Activated CD4-positive, alpha-beta memory T cell treated with anti-CD3 and anti-CD28 coated beads for 36 hours (primary cell): ENCODE measurements around the gene KLHL26. TPM values are rescaled to one million over a fixed set of nuclear protein-coding genes. Genes with fewer than 3 reads are reported as not detected.

Source experiments
- CTCF ChIA-PET: fragments of 350-600 bp; sonication (Branson Sonifier 250); formaldehyde crosslinking; loops from one replicate; lab custom pipeline; 2021; ENCODE audit warnings: antibody characterized with exemption, inconsistent platforms; lab: Charles Lee
- POLR2A ChIA-PET: fragments of 350-600 bp; sonication (Branson Sonifier 250); formaldehyde crosslinking; loops from one replicate; lab custom pipeline; 2021; ENCODE audit warnings: antibody characterized with exemption; lab: Charles Lee
- DNase-seq: peaks from one replicate; pipeline ENCODE4 v3.0.0-alpha.2; 2020
- H3K27ac Mint-ChIP-seq: one replicate; pipeline ENCODE4 v1.8.0; 2021; ENCODE audit warnings: mixed read lengths
- H3K27me3 Mint-ChIP-seq: one replicate; pipeline ENCODE4 v1.8.0; 2021; ENCODE audit warnings: mixed read lengths
- H3K36me3 Mint-ChIP-seq: one replicate; pipeline ENCODE4 v1.8.0; 2021; ENCODE audit warnings: mixed read lengths
- H3K4me1 Mint-ChIP-seq: one replicate; pipeline ENCODE4 v1.8.0; 2021; ENCODE audit warnings: low read depth, mixed read lengths
- H3K4me3 Mint-ChIP-seq: one replicate; pipeline ENCODE4 v1.8.0; 2021; ENCODE audit warnings: mild to moderate bottlenecking, mixed read lengths
- H3K9me3 Mint-ChIP-seq: one replicate; pipeline ENCODE4 v1.8.0; 2021; ENCODE audit warnings: mixed read lengths
- intact Hi-C: fragments of 100-400 bp; cut with micrococcal nuclease; formaldehyde crosslinking; loops from one replicate; pipeline ENCODE4 v1.15.1; 2023
- total RNA-seq, 2 experiments: library from RNA; stranded (reverse); gene quantifications; one replicate each; pipeline ENCODE4 v1.2.3, GENCODE V29; 2021

KLHL26 gene
- total RNA-seq, 2 experiments from 2014 or later, result 10.7 to 11.0 TPM

- POLR2A ChIA-PET, result no interaction called here
- Mint-ChIP-seq H3K27me3 (no peaks in the 10 kb centered on the region), H3K4me1 (peaks cover 2% of the 10 kb centered on the region), H3K36me3 (peaks cover 4% of the 10 kb centered on the region), H3K27ac (no peak overlapping the region), H3K9me3 (no peaks in the 10 kb centered on the region), H3K4me3 (no peak overlapping the region)
- CTCF ChIA-PET, result no interaction called here
- no peak for DNase-seq
- intact Hi-C loops, result no loop called here
Measured at GRCh38 chr19:18646535-18647370, 9.9 kb downstream of the KLHL26 start.

- peaks cover 2% of the 10 kb centered on the region for H3K4me1 Mint-ChIP-seq
- DNase-seq, result no peak
- CTCF ChIA-PET, result no interaction called here
- H3K4me3 Mint-ChIP-seq, result no peak overlapping the region
- POLR2A ChIA-PET, result no interaction called here
- H3K9me3 Mint-ChIP-seq, result no peaks in the 10 kb centered on the region
- intact Hi-C loops, result no loop called here
- H3K27ac Mint-ChIP-seq, result no peak overlapping the region
- H3K36me3 Mint-ChIP-seq, result peaks cover 5% of the 10 kb centered on the region
- H3K27me3 Mint-ChIP-seq, result no peaks in the 10 kb centered on the region
Measured at GRCh38 chr19:18647371-18647767, 10.5 kb downstream of the KLHL26 start.

- Mint-ChIP-seq H3K27ac (no peak overlapping the region), H3K9me3 (no peaks in the 10 kb centered on the region), H3K36me3 (peaks cover 5% of the 10 kb centered on the region), H3K27me3 (no peaks in the 10 kb centered on the region), H3K4me1 (peaks cover 2% of the 10 kb centered on the region), H3K4me3 (no peak overlapping the region)
- CTCF ChIA-PET, result interaction anchor here (1.2 kb wide), 1 partner anchor 45 kb away, joined by 3 read pairs; no protein-coding TSS in a partner anchor
- no peak for DNase-seq
- intact Hi-C loops, result no loop called here
- POLR2A ChIA-PET, result no interaction called here
Measured at GRCh38 chr19:18647807-18648206, 11.0 kb downstream of the KLHL26 start.

- Mint-ChIP-seq H3K4me1 (peaks cover 2% of the 10 kb centered on the region), H3K27me3 (no peaks in the 10 kb centered on the region), H3K9me3 (no peaks in the 10 kb centered on the region), H3K36me3 (peaks cover 5% of the 10 kb centered on the region), H3K4me3 (no peak overlapping the region), H3K27ac (no peak overlapping the region)
- CTCF ChIA-PET, result no interaction called here
- intact Hi-C loops, result no loop called here
- POLR2A ChIA-PET, result no interaction called here
- DNase-seq, result no peak
Measured at GRCh38 chr19:18648973-18649315, 12.1 kb downstream of the KLHL26 start.

- H3K9me3 Mint-ChIP-seq, result no peaks in the 10 kb centered on the region
- ChIA-PET POLR2A (no interaction called here), CTCF (no interaction called here)
- no peaks in the 10 kb centered on the region for H3K4me1 Mint-ChIP-seq
- intact Hi-C loops, result no loop called here
- no peak for DNase-seq
- H3K4me3 Mint-ChIP-seq, result no peak overlapping the region
- H3K27me3 Mint-ChIP-seq, result no peaks in the 10 kb centered on the region
- H3K36me3 Mint-ChIP-seq, result peaks cover 5% of the 10 kb centered on the region
- no peak overlapping the region for H3K27ac Mint-ChIP-seq
Measured at GRCh38 chr19:18649371-18650020, 12.7 kb downstream of the KLHL26 start.

GRCh38 chr19:18650021-18650390 is 13.2 kb downstream of the KLHL26 start:
- Mint-ChIP-seq H3K4me3 (no peak overlapping the region), H3K9me3 (no peaks in the 10 kb centered on the region), H3K36me3 (peaks cover 5% of the 10 kb centered on the region), H3K4me1 (no peaks in the 10 kb centered on the region), H3K27ac (no peak overlapping the region), H3K27me3 (no peaks in the 10 kb centered on the region)
- CTCF ChIA-PET, result no interaction called here
- intact Hi-C loops, result no loop called here
- DNase-seq, result no peak
- POLR2A ChIA-PET, result no interaction called here

- no peaks in the 10 kb centered on the region for H3K9me3 Mint-ChIP-seq
- intact Hi-C loops, result no loop called here
- POLR2A ChIA-PET, result no interaction called here
- no peak overlapping the region for H3K27ac Mint-ChIP-seq
- H3K27me3 Mint-ChIP-seq, result no peaks in the 10 kb centered on the region
- H3K36me3 Mint-ChIP-seq, result peaks cover 5% of the 10 kb centered on the region
- CTCF ChIA-PET, result no interaction called here
- no peak overlapping the region for H3K4me3 Mint-ChIP-seq
- no peak for DNase-seq
- no peaks in the 10 kb centered on the region for H3K4me1 Mint-ChIP-seq
Measured at GRCh38 chr19:18650468-18651041, 13.7 kb downstream of the KLHL26 start.

GRCh38 chr19:18651300-18651699 is 14.5 kb downstream of the KLHL26 start:
- Mint-ChIP-seq H3K4me3 (no peak overlapping the region), H3K4me1 (no peaks in the 10 kb centered on the region), H3K36me3 (peaks cover 5% of the 10 kb centered on the region), H3K9me3 (no peaks in the 10 kb centered on the region), H3K27me3 (no peaks in the 10 kb centered on the region), H3K27ac (no peak overlapping the region)
- ChIA-PET POLR2A (no interaction called here), CTCF (no interaction called here)
- intact Hi-C loops, result no loop called here
- no peak for DNase-seq

GRCh38 chr19:18651733-18652132 is 14.9 kb downstream of the KLHL26 start:
- Mint-ChIP-seq H3K4me3 (no peak overlapping the region), H3K4me1 (no peaks in the 10 kb centered on the region), H3K27me3 (no peaks in the 10 kb centered on the region), H3K9me3 (no peaks in the 10 kb centered on the region), H3K27ac (no peak overlapping the region), H3K36me3 (peaks cover 5% of the 10 kb centered on the region)
- CTCF ChIA-PET, result no interaction called here
- DNase-seq, result no peak
- intact Hi-C loops, result no loop called here
- POLR2A ChIA-PET, result no interaction called here

- Mint-ChIP-seq H3K27ac (no peak overlapping the region), H3K9me3 (no peaks in the 10 kb centered on the region), H3K4me1 (peaks cover 5% of the 10 kb centered on the region), H3K4me3 (no peak overlapping the region), H3K36me3 (peaks cover 5% of the 10 kb centered on the region), H3K27me3 (no peaks in the 10 kb centered on the region)
- no peak for DNase-seq
- intact Hi-C loops, result no loop called here
- ChIA-PET POLR2A (no interaction called here), CTCF (no interaction called here)
Measured at GRCh38 chr19:18653853-18654252, 17.0 kb downstream of the KLHL26 start.

- Mint-ChIP-seq H3K4me1 (peaks cover 5% of the 10 kb centered on the region), H3K27me3 (no peaks in the 10 kb centered on the region)
- CTCF ChIA-PET, result no interaction called here
Measured at GRCh38 chr19:18654469-18654868, 17.6 kb downstream of the KLHL26 start.

GRCh38 chr19:18655173-18655844 is 18.5 kb downstream of the KLHL26 start:
- no peak overlapping the region for H3K27ac Mint-ChIP-seq
- no peak overlapping the region for H3K4me3 Mint-ChIP-seq
- H3K9me3 Mint-ChIP-seq, result no peaks in the 10 kb centered on the region
- H3K27me3 Mint-ChIP-seq, result no peaks in the 10 kb centered on the region
- CTCF ChIA-PET, result interaction anchor here (0.9 kb wide), 1 partner anchor 211 kb away, joined by 3 read pairs; no protein-coding TSS in a partner anchor
- POLR2A ChIA-PET, result no interaction called here
- peaks cover 5% of the 10 kb centered on the region for H3K36me3 Mint-ChIP-seq
- DNase-seq, result no peak
- peaks cover 5% of the 10 kb centered on the region for H3K4me1 Mint-ChIP-seq
- intact Hi-C loops, result no loop called here

More at GRCh38 chr19:18654469-18654868, 17.6 kb downstream of the KLHL26 start:
- intact Hi-C loops, result no loop called here
- Mint-ChIP-seq H3K9me3 (no peaks in the 10 kb centered on the region), H3K36me3 (peaks cover 5% of the 10 kb centered on the region), H3K27ac (no peak overlapping the region), H3K4me3 (no peak overlapping the region)
- POLR2A ChIA-PET, result no interaction called here
- DNase-seq, result no peak
